AG04450 (cell line): ENCODE data around the gene EME1. TPM values are rescaled to one million over a fixed set of nuclear protein-coding genes. Genes with fewer than 3 reads are reported as not detected.
"Not testable (repeated sequence)": the region's sequence is repeated elsewhere in the genome, so short reads cannot be mapped to it uniquely, and the experiment has no call there.

Experiments
- CTCF ChIA-PET: fragments of 300-600, 350-600 bp; formaldehyde crosslinking; extraction: SDS; loops from one replicate; lab custom pipeline; 2022; ENCODE audit warnings: antibody characterized with exemption, inconsistent platforms; lab: Charles Lee
- POLR2A ChIA-PET: fragments of 350-600 bp; formaldehyde crosslinking; extraction: SDS; loops from one replicate; lab custom pipeline; 2021; ENCODE audit warnings: antibody characterized with exemption, inconsistent platforms; lab: Yijun Ruan, JAX
- DNase-seq: peaks from one replicate; pipeline ENCODE4 v3.0.0-alpha.2; 2011; ENCODE audit warnings: low read depth, low spot score
- H3K27ac ChIP-seq: one replicate; pipeline ENCODE4 v1.5.1; 2012; ENCODE audit warnings: low read depth, low read length, control low read depth
- H3K27me3 ChIP-seq: one replicate; pipeline ENCODE4 v1.6.0; 2012; ENCODE audit warnings: low read length; ENCODE audit not compliant: control insufficient read depth, insufficient read depth
- H3K4me3 ChIP-seq: 2 replicates; pipeline ENCODE4 v1.5.1; 2011; ENCODE audit warnings: mild to moderate bottlenecking, low read depth, low read length, control low read depth
- H3K9me3 ChIP-seq: 2 replicates; pipeline ENCODE4 v1.5.1; 2012; ENCODE audit warnings: low read length; ENCODE audit not compliant: control insufficient read depth, insufficient read depth
- polyA plus RNA-seq: library from polyadenylated mRNA; depleted of rRNA; stranded (reverse); fragments of >200 nt; gene quantifications from 2 replicates; pipeline ENCODE4 v1.2.3, GENCODE V29; 2011
- TF ChIP-seq, protein P1 (sequence below): IDR thresholded peaks from 2 replicates; pipeline ENCODE4 v1.5.1; 2011; ENCODE audit warnings: low read depth, low read length, control low read depth, inconsistent platforms

EME1 gene
- polyA plus RNA-seq, 1 experiment: 2.5 TPM

DNA sequence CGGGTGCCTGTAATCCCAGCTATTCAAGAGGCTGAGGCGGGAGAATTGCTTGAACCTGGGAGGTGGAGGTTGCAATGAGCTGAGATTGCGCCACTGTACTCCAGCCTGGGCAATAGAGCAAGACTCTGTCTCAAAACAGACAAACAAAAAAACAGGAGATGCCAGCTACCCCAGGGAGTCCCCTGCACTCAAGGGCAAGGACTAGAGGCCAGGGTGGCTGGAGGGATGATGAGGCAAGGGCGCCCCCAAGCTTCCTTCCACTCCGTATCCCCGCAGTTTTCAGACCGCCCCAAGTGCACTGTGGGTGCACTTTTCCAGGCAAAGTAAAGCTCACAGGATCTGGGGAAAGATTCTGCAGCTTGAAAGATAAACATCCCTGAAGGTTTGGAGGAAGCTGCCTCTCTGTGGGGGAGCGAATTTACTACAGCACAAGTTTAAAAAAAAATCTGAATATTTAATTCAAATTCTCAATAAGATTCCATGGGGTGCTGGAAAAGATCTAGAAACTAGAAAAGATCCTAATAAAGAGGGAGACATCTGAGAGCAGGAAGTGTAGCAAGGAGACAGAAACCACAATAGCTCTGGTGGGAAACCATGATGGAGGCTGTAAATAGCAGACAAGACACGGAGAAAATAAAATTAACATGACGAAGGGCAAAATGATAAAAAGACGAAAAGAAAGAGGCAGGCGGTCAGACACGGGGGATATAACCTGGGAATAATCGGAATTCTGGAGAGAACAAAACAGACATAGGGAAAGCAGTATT, 39.6 kb upstream of the EME1 start:
- not testable (repeated sequence) for H3K27ac ChIP-seq, DNase-seq, H3K9me3 ChIP-seq, H3K4me3 ChIP-seq, H3K27me3 ChIP-seq
- TF ChIP-seq, protein P1, sequence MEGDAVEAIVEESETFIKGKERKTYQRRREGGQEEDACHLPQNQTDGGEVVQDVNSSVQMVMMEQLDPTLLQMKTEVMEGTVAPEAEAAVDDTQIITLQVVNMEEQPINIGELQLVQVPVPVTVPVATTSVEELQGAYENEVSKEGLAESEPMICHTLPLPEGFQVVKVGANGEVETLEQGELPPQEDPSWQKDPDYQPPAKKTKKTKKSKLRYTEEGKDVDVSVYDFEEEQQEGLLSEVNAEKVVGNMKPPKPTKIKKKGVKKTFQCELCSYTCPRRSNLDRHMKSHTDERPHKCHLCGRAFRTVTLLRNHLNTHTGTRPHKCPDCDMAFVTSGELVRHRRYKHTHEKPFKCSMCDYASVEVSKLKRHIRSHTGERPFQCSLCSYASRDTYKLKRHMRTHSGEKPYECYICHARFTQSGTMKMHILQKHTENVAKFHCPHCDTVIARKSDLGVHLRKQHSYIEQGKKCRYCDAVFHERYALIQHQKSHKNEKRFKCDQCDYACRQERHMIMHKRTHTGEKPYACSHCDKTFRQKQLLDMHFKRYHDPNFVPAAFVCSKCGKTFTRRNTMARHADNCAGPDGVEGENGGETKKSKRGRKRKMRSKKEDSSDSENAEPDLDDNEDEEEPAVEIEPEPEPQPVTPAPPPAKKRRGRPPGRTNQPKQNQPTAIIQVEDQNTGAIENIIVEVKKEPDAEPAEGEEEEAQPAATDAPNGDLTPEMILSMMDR: peak; percentile 5; the same call in 1 of the 2 replicates
- ChIA-PET CTCF (interaction anchor here (0.6 to 2.3 kb wide), 5 partner anchors 10 to 239 kb away, joined by 3 to 9 read pairs (median 5); no protein-coding TSS in a partner anchor), POLR2A (interaction anchor here (1.1 kb wide), 1 partner anchor 132 kb away, joined by 3 read pairs; the partner anchor contains the start of gene COL1A1)

DNA sequence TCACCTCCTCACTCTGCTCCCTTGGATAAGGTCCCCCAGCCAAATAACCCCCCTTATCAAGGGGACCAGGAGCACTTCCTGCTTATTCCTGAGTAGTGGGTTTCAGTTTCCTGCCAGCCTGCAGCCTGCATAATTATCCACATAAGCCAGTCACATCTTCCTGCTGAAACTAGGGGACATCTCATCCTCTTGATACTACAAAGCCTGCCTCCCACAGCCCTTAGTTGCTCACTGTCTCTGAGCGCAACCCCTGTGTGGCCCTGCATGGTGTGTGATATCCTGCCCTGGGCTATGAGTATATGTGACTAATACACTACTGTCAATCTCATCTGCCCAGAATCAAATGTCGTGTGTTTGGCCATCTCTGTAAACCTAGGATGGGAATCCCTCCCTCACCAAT, 35.1 kb upstream of the EME1 start:
- ChIA-PET POLR2A (no interaction called here), CTCF (no interaction called here)
- H3K27me3 ChIP-seq: no peaks in the 10 kb centered on the region
- TF ChIP-seq, protein P1: no peak
- H3K9me3 ChIP-seq: no peaks in the 10 kb centered on the region
- no peak overlapping the region for H3K4me3 ChIP-seq
- H3K27ac ChIP-seq: no peak overlapping the region
- no peak for DNase-seq

DNA sequence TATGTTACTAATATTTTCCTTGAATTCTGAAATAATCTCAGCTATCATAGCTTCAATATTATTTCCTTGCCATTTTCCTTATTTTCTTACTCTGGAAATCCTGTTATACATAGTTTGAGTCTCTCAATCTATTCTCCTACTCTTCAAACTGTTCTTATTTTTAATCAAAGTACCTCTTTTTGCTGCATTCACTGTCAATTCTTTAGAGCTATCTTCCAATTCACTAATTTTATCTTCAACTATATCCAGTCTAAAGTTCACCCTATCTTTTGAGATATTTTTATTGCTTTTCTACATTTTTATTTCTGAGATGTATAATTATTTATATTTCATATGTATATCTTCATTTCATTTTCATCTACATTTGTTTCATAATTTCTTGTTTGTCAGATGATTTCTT, 34.4 kb upstream of the EME1 start:
- H3K4me3 ChIP-seq: no peak overlapping the region
- TF ChIP-seq, protein P1: no peak
- H3K27me3 ChIP-seq: no peaks in the 10 kb centered on the region
- no peak for DNase-seq
- H3K9me3 ChIP-seq: no peaks in the 10 kb centered on the region
- CTCF ChIA-PET: no interaction called here
- POLR2A ChIA-PET: no interaction called here
- H3K27ac ChIP-seq: no peak overlapping the region

DNA sequence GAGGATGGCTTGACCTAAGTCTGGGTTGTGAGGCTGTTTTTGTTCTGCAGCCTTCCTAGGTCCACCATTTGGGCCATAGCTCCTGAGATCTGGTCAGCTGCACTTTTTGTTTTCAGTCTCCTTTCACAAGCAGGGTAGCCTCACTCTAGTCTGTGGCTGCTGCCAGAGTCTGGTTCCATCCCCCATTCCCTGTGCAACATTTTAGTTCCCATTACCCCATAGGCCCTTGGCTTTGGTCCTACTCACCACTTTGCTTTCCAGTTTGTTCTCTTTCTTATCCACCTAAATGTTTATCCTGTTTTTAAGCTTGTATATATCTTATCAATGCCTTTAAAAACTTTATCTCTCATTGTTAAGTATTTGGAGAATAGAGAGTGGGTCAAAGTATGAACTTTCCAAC, 33.6 kb upstream of the EME1 start:
- DNase-seq: no peak
- Histone ChIP-seq H3K9me3 (no peaks in the 10 kb centered on the region), H3K4me3 (no peak overlapping the region), H3K27me3 (no peaks in the 10 kb centered on the region), H3K27ac (no peak overlapping the region)
- POLR2A ChIA-PET: no interaction called here
- CTCF ChIA-PET: interaction anchor here (0.8 kb wide), 1 partner anchor 253 kb away, joined by 3 read pairs; no protein-coding TSS in a partner anchor
- TF ChIP-seq, protein P1: no peak

DNA sequence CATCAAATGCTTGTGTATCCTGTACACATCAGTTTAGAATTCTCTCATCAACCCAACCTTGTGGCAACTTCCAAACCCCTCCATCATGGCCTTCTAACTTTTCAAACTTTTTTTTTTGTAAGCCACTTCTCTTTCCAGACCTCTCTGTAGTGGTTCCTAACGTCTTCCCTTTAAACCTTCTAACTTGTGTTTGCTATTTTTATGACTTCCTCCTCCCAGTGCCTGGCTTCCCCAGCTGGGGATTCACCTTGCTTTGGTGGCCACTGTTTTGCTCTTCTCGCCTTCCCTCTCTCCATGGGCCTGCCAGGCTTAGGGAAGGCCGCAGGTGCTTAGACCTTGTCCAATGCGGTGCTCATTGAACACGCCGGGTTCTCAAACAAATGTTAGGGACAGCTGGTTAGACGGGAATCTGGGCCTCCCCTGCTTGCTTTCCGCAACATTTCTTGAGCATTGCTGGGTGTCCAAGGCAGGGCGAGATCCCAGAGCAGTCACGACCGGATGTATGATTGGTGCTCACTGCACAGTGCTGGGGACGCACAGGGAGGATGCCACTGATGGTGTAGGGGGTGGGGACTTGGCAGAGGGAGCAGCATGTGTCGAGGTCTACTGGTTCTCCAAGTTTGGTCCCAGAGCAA, 28.2 kb upstream of the EME1 start:
- TF ChIP-seq, protein P1: no peak
- Histone ChIP-seq H3K27me3 (no peaks in the 10 kb centered on the region), H3K27ac (no peak overlapping the region), H3K9me3 (no peaks in the 10 kb centered on the region; the same call in 1 of the 2 replicates), H3K4me3 (no peak overlapping the region)
- no peak for DNase-seq
- CTCF ChIA-PET: interaction anchor here (1.1 kb wide), 1 partner anchor 11 kb away, joined by 3 read pairs; no protein-coding TSS in a partner anchor
- POLR2A ChIA-PET: no interaction called here
